HG03064 (cell line): ENCODE results near the gene MAP6D1.
"Not testable (repeated sequence)": the region's sequence is repeated elsewhere in the genome, so short reads cannot be mapped to it uniquely, and the experiment has no call there.

Experiments used
- ATAC-seq: cut with Tn5 transposase; IDR thresholded peaks from one replicate; pipeline ENCODE4 v1.9.1; 2021; ENCODE audit warnings: low read depth; ENCODE audit not compliant: unreplicated experiment

The MAP6D1 gene

DNA sequence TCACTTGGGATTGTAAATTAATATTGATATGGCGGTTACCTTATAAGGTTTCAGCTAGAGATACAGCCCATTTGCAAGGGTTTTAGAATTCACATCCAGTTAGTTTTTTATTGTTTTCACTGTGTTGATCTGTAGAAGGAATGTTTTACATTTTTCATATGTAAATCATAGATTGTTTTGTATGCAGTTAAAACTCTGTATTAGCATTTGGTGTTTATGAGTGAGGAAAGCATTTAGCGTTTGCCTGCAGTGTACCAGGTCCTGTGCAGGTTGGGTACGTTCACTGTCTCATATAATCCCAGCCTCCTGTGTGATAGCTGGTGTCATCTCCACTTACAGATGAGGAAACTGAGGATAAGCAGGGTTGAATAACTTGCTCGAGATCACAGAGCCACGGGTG lies 23.8 kb downstream of the MAP6D1 start:
- ATAC-seq = no peak

DNA sequence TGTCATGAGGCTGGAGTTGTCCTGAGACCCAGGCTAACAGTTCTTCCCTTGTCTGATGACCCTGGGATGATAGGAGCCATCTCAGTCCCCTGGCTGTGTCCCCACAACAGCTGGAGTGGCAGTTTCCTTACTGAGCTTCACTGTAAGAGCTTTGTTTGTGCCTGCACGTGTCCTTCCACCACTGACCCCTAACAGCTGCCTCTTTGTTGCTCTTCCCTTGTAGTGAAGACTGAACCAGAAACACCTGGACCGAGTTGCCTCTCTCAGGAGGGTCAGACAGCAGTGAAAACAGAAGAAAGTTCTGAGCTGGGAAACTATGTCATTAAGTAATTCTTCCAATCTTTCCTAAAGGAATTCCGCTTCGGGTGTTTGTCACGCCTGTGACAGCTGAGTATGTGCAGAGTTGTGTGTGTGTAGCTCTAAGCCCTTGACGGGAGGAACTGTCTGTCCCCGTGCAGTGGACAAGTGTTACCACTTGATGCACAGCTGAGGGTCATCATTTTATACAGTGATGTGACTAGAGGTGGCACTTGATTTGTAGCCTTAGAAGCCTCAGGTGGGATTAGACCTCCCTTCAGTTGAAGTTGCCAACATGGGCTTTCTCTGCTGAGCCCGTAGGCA lies 25.0 kb downstream of the MAP6D1 start:
- no peak for ATAC-seq

DNA sequence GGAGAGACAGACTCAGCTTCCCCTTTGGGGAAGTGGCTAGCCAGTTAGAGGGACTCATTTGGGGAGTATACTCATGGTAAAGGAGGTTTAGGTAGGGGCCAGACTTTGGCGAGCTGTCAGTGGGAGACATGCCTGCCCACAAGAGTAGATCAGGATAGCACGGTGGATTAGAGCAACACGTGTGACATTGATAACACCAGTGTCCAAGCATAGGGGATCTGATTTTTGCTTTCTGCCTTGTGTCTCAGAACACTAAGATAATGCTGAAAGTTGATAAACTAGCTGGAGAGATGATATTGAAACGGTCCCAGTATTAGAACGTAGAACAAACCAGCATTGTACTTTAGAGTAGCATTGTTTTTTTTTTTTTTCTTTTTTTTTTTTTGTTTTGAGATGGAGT lies 25.9 kb downstream of the MAP6D1 start:
- no peak for ATAC-seq

DNA sequence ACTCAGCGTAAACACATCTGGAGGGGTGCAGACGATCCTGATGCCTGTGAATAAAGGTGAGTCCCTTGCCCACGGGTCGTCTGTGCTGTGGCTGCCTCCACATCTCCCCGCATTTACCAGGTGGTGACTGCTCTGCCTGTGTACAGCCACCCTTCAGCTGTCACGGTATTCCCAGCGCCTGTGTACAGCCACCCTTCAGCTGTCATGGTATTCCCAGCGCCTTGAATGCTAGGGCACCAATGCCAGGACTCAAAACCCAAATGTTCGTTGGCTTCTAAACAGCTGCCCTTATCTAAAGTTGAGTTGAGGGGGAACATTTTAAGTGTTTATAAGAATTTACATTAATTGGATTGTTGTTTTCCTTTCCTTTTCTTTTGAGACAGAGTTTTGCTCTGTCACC lies 27.4 kb downstream of the MAP6D1 start:
- no peak for ATAC-seq

DNA sequence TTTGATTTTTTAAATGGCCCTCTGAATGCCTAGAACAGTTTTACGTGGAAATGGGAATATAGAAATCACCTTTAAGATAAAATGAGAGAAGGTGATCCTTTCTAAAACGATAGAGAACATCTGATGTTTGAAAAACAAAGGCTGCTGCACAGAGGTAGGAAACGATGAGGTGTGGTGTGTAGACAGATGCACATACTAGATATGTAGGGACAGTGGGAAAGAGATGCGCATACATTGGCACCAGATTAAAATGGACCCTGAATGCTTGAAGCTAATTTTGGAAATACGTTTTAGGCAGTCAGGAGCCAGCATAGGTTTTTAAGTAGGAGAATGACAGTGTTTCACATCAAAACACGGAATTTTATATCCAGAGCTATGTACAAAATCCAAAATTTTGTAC lies 29.0 kb downstream of the MAP6D1 start:
- ATAC-seq = no peak

DNA sequence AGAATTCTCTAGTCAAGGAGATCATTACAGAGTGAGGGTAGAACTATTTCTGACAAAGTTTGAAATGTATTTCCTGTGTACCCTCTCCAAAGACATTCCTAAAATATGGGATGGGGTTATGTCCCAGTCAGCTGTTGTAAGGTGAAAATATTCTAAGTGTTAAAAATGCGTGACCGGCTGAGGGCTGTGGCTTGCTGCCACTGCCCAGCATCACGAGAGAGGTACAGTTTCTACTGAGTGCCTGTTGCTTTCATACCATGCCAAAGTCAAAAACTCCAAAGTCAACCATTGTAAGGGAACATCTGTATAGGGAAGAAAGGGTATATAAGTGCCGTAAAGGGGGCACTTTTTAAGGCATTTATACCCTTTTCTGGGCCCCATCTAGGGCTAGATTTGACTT lies 30.9 kb downstream of the MAP6D1 start:
- ATAC-seq = no peak

DNA sequence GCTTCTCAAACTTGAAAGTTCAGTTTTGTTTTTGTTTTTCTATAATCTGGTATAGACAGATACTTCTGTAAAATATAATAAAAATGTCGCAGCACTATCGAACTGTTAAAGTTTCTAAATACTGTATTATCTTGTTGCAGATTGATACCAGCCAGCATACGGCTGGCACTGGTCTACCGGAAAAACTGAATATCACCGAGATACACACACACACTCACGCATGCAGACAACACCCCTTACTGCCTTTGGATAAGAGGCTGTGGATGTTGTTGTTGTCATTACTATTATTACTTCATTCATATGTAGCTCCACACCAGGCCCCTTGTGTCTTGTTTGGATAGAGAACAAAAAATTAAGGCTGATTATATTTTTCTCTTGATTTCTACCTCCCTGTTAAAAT lies 32.4 kb downstream of the MAP6D1 start:
- no peak for ATAC-seq

DNA sequence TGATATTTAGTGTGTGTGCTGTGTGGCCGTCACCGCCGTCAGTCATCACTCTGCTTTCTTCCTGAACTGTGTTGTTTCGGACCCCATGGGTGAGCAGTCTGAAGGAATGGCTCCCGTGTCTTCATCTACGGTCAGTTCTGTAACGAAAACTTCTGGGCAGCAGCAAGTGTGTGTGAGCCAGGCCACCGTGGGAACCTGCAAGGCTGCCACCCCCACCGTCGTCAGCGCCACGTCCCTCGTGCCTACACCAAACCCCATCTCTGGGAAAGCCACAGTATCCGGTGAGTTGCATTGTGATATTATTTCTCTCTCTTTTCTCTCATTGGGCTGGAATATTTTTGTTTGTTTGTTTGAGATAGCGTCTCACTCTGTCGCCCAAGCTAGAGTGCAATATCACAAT lies 34.7 kb downstream of the MAP6D1 start:
- no peak for ATAC-seq

DNA sequence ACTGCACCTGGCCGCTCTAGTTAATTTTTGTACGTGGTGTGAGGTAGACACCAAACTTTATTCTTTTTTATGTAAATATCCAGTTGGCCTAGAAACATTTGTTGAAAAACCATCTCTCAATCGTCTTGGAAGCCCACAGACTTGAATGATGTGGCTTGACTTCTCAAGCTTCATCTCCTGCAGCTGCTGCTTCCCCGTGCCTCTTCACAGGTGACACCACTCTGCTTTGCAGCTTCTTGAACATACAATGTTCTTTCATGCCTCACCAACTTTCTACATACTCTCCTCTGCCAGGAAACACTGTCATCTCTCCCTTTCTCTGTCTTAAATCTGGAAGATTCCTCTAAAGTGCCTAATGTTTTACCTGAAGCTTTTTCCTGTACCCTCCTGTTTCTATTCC lies 35.6 kb downstream of the MAP6D1 start:
- ATAC-seq = no peak

DNA sequence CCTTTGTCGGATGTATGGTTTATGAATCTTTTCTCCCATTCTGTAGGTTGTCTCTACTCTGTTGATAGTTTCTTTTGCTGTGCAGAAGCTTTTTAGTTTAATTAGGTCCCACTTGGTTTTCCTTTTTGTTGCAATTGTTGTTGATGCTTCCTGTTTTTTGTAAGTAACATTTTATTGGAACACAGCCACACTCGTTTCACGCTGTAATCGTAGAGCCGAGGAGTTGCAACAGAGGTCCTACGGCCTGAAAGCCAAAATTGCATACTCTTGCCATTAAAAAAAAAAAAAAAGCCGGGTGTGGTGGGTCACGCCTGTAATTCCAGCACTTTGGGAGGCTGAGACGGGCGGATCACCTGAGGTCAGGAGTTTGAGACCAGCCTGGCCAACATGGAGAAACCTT lies 40.9 kb downstream of the MAP6D1 start:
- not testable (repeated sequence) for ATAC-seq

DNA sequence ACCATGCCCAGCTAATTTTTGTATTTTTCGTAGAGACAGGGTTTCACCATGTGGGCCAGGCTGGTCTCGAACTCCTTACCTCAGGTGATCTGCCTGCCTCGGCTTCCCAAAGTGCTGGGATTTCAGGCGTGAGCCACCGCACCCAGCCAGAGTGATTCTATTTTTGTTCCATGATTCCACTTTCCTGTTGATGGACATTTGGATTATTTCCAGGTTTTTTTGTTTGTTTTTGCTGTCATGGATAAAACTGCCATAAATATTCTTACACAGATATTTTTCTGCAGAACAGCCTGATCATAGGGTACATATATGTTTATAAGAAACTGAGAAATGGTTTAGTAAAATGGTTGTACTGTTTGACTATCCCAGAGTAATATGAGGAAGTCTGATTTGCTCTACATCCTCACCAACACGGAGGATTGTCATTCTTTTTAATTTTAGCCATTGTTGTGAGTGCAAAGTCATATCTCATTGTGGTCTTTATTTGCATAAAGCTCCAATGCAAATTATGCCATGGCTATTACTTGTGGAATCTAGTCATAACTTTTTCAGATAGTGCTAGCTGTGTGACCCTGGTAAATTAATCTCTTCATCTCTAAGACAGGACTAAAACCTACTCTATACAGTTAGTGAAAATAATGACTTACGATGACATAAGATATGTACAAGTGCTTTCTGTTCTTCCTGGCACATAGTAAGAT lies 42.7 kb downstream of the MAP6D1 start:
- ATAC-seq = no peak

DNA sequence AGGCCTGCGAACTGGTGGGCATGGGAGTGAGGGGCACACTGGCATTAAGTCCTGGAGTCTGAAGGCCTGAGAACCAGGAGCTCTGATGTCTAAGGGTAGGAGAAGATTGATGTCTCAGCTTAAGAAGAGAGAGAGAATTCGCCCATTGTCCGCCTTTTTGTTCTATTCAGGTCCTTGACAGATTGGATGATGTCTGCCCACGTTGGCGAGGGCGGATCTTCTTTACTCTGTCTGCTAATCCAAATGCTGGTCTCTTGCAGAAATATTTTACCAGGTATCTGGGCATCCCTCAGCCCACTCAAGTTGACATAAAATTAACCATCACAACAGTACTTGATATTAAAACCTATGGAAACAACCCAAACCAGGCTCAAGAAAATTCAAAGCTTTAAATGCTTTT lies 44.1 kb downstream of the MAP6D1 start:
- ATAC-seq = no peak

DNA sequence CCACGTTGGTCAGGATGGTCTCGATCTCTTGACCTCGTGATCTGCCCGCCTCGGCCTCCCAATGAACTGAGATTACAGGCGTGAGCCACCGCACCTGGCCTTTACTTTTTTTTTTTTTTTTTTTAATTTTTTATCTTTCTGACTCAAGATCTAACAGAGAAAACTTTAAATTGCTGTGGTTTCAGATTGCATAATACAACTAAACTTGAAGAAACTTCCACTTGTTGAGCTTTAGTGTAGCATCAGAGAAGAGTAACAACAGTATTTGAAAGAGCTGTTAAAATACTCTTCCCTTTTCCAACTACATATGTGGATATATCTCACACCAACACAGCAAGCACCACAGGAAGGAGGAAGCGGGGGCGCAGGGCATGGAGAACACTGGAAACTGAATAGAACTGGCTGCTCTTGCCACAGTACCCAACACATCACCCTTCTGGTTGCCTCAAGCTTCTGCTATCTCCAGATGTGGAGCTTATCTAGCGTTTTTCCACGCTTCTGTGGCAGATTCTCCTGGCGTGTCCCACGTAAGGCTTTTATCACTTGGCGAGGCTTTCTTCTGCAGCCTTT lies 45.4 kb downstream of the MAP6D1 start:
- ATAC-seq = no peak

DNA sequence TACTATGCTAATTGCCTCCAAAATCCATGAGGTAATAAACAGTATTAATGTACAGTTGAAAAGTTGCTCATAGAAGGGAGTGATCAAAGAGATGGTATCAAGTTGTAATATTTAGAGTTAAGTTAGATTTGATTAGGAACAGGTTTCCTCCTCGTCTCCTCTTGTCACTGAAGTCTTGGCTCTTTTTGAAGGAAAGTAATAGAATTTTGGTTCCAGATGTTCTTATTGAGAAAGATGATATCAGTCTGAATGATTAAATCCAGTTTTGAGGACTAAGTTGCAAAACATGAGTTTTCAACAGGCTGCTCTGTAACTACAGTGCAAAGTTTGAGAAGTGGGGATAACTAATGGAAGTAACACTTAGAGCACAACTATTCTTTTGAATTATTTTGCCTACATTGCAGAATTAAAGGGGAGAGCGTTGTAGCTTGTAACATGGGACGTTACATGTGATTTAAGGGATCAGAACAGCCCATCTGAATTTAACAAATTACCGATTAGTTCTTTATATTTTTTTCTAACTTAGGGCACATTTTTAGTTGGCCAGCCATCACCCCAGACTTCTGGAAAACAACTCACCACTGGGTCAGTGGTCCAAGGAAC lies 48.3 kb downstream of the MAP6D1 start:
- no peak for ATAC-seq

DNA sequence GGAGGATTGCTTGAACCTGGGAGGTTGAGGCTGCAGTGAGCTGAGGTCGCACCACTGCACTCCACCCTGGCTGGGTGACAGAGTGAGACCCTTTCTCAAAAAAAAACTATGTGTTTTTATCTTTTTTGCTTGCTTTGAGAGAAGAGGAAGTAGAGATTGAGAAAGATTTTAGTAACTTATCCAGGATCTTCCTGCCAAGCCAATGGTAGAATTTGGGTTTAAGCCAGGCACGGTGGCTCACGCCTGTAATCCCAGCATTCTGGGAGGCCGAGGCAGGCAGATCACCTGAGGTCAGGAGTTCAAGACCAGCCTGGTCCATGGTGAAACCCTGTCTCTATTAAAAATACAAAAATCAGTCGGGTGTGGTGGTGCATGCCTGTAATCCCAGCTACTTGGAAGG lies 48.9 kb downstream of the MAP6D1 start:
- not testable (repeated sequence) for ATAC-seq

DNA sequence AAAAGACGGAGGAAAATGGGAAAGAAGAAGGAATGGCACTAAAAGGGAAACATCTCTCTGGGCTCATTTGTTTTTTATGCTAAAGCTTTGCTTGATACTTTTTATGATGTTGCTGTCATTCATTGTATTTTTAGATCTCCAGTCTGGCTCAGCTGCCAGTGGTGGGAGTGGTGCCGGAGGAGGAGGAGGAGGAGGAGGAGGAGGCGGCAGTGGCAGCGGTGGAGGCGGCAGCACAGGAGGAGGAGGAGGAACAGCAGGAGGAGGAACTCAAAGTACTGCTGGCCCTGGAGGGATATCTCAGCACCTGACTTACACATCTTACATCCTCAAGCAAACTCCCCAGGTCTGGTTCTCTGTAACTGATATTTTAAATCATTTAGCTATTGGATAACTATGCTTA lies 49.6 kb downstream of the MAP6D1 start:
- no peak for ATAC-seq

DNA sequence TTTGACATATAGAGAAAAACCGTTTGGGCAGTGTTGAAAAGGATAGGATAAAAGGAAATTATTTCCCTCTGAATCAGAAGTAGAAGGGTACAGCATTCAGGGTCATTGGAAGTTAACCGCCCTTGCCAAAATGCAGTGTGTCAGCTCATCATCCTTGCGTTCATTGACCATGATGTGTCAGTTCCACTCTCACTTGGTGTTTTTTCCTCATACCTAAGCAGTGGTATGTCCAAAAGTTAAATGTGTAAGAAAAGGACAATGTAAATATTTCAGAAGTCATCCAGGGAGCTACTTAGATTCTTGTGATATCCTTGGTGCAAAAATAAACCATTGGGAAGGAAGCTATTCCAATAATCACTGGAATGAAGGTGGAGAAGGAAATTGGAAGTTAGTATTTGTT lies 50.7 kb downstream of the MAP6D1 start:
- ATAC-seq = no peak

DNA sequence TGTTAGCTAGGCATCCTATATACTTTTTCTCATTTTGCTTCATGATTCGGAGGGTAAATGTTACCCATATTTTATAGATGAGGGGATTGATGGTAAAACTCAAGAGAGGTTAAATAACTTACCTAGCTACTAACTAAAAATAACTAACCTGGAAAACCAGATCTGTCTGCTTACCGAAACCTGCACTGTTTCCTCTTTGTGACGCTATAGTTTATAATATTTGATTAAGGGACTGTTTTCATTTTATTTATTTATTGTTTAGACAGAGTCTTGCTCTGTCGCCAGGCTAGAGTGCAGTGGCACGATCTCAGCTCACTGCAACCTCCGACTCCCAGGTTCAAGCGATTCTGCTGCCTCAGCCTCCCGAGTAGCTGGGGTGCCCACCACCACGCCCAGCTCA lies 55.9 kb downstream of the MAP6D1 start:
- no peak for ATAC-seq

DNA sequence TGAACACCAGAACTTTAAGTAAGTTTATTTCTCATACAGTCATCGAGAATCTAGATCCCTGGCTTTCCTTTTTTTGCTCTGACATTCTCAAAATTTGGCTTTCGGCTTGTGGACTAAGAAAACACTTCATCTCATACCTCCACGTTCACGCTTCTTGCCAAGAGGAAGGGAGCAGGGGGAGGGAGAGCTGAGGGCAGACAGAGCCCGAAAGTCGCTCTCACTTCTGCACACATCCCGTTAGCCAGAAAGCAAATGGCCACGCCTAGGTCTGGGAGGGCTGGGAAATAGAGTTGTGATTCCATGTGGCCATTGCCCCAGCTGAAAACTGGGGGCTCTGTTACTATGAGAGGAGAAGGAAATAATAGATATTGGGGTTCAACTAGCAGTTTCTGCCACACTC lies 57.3 kb downstream of the MAP6D1 start:
- no peak for ATAC-seq

DNA sequence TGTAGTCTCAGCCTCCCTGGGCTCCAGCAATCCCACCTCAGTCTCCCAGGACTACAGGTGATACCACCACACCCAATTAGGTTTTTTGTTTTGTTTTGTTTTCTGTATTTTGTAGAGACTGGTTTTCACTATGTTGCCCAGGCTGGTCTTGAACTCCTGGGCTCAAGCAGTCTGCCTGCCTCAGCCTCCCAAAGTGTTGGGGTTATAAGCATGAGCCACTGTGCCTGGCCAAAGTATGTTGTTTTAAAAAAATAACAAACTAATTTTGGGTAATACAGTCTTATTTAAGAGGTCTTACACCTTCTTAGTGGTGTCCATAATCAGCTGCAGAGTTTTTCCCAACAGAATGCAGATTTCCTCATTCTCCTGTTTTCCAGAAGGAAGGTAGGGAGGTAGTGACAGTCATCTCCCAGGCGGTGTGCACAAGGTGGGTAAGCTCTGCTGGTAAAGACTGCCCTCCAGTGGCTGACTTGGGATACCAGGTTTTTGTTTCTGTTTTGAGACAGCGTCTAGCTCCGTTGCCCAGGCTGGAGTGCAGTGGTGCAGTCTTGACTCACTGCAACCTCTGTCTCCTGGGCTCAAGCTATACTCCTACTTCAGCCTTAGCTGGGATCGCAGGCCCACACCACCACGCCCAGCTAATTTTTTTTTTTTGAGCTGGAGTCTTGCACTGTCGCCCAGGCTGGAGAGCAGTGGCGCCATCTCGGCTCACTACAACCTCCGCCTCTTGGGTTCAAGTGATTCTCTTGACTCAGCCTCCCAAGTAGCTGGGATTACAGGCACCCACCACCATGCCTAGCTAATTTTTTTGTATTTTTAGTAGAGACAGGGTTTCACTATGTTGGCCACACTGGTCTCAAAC lies 58.4 kb downstream of the MAP6D1 start:
- no peak for ATAC-seq

DNA sequence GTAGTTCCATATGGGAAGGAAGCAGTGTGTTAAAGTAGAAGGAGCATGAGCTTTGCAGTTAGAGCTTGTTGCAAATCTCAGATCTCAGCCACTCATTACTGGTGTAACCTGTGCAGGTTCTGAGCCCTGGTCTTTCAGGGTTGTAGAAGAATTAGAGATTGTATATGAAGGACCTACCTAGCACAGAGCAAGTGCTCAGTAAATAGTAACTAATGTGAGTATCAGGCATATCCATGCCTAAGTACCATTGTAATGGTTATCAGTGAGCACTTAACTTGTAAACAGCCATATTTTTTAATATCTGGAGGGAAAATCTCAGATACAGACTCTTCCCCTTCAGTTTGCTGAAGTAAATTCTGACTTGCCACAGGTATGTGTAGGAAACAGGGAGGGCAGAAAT lies 59.3 kb downstream of the MAP6D1 start:
- ATAC-seq = no peak
